Stimulated activated CD4-positive, alpha-beta T cell treated with anti-CD3 and anti-CD28 coated beads, Interleukin-15, amount 100 ng/mL, for 24 hours (primary cell): ENCODE data around the gene TIMM17A.
"Not testable (repeated sequence)": the region's sequence is repeated elsewhere in the genome, so short reads cannot be mapped to it uniquely, and the experiment has no call there.

Source experiments
- DNase-seq: peaks from one replicate; pipeline ENCODE4 v3.0.0-alpha.2; 2020

TIMM17A gene

GRCh38 chr1:201955009-201955728, at the start of gene TIMM17A:
TSS of gene TIMM17A (plus strand) at chr1:201955503. CDS start at chr1:201955527, 24 bp downstream.
- DNase-seq = peak; percentile 96

- DNase-seq = no peak
Measured at GRCh38 chr1:201906336-201906735, 49.0 kb upstream of the TIMM17A start.

GRCh38 chr1:201907621-201908020, 47.7 kb upstream of the TIMM17A start:
- no peak for DNase-seq

- no peak for DNase-seq
Measured at GRCh38 chr1:201911826-201912571, 43.3 kb upstream of the TIMM17A start.

- no peak for DNase-seq
Measured at GRCh38 chr1:201912832-201913231, 42.5 kb upstream of the TIMM17A start.

GRCh38 chr1:201914456-201915235, 40.7 kb upstream of the TIMM17A start:
- no peak for DNase-seq

- DNase-seq = peak; percentile 14
Measured at GRCh38 chr1:201916649-201917249, 38.6 kb upstream of the TIMM17A start.

- DNase-seq = no peak
Measured at GRCh38 chr1:201917362-201918033, 37.8 kb upstream of the TIMM17A start.

GRCh38 chr1:201918343-201918742, 37.0 kb upstream of the TIMM17A start:
- DNase-seq = no peak

GRCh38 chr1:201921952-201922558, 33.2 kb upstream of the TIMM17A start:
- no peak for DNase-seq

- DNase-seq = no peak
Measured at GRCh38 chr1:201925301-201925567, 30.1 kb upstream of the TIMM17A start.

- DNase-seq = no peak
Measured at GRCh38 chr1:201925981-201926645, 29.2 kb upstream of the TIMM17A start.

GRCh38 chr1:201928266-201928665, 27.0 kb upstream of the TIMM17A start:
- DNase-seq = no peak

- DNase-seq = no peak
Measured at GRCh38 chr1:201930137-201930536, 25.2 kb upstream of the TIMM17A start.

- no peak for DNase-seq
Measured at GRCh38 chr1:201930803-201931202, 24.5 kb upstream of the TIMM17A start.

GRCh38 chr1:201933840-201934430, 21.4 kb upstream of the TIMM17A start:
- DNase-seq = no peak

- no peak for DNase-seq
Measured at GRCh38 chr1:201937624-201938213, 17.6 kb upstream of the TIMM17A start.

GRCh38 chr1:201938440-201939035, 16.8 kb upstream of the TIMM17A start:
- no peak for DNase-seq

GRCh38 chr1:201939148-201939547, 16.2 kb upstream of the TIMM17A start:
- DNase-seq = no peak

- DNase-seq = no peak
Measured at GRCh38 chr1:201939574-201939973, 15.7 kb upstream of the TIMM17A start.

- DNase-seq = not testable (repeated sequence)
Measured at GRCh38 chr1:201940316-201940715, 15.0 kb upstream of the TIMM17A start.
